Cardiac muscle cell (in vitro differentiated cells and primary cell): ENCODE data around the gene EMILIN2. TPM values are rescaled to one million over a fixed set of nuclear protein-coding genes. Genes with fewer than 3 reads are reported as not detected.
A peak's percentile ranks its signal among the peaks of the same experiment; 100 is the strongest.
"Not testable (repeated sequence)": the region's sequence is repeated elsewhere in the genome, so short reads cannot be mapped to it uniquely, and the experiment has no call there.

ENCODE experiments used
- DNase-seq, 2 donors: peaks; one replicate each; pipeline versions ENCODE4 v3.0.0 to v3.0.0-alpha.2; 2010 to 2017; ENCODE audit warnings: low read depth in 1 of 2, low spot score in 1 of 2
- H3K27ac ChIP-seq: fragments of 200-600 bp; sonication (generic); 2 replicates; pipeline ENCODE4 v1.5.1; 2016
- H3K27me3 ChIP-seq: fragments of 200-600 bp; sonication (generic); 2 replicates; pipeline ENCODE4 v1.6.0; 2016; ENCODE audit warnings: control low read depth
- H3K36me3 ChIP-seq: fragments of 200-600 bp; sonication (generic); 2 replicates; pipeline ENCODE4 v1.5.1; 2016; ENCODE audit warnings: control low read depth
- H3K4me1 ChIP-seq: fragments of 200-600 bp; sonication (generic); 2 replicates; pipeline ENCODE4 v1.8.1; 2017; ENCODE audit warnings: low read depth, mild to moderate bottlenecking, mixed run types
- H3K4me3 ChIP-seq: fragments of 200-600 bp; sonication (generic); 2 replicates; pipeline ENCODE4 v1.5.1; 2016; ENCODE audit warnings: mild to moderate bottlenecking
- H3K9me3 ChIP-seq: fragments of 200-600 bp; sonication (generic); 2 replicates; pipeline ENCODE4 v1.5.1; 2017; ENCODE audit warnings: low read depth, mild to moderate bottlenecking, control low read depth
- polyA plus RNA-seq: library from polyadenylated mRNA; unstranded; fragments of >200 nt; fragmentation: Nextera tagmentation; extraction: Ambion mirVana; gene quantifications from 2 replicates; pipeline ENCODE4 v1.2.1, GENCODE V29; 2016
- total RNA-seq: library from RNA; depleted of rRNA; stranded (reverse); fragments of >200 nt; gene quantifications from 2 replicates; pipeline ENCODE4 v1.2.3, GENCODE V29; 2016
- TF ChIP-seq, protein P1 (sequence below): IDR thresholded peaks from 2 replicates; pipeline ENCODE4 v1.5.1; 2012; ENCODE audit warnings: low read depth, mild to moderate bottlenecking, low read length

Gene EMILIN2
- total and polyA plus RNA-seq, 2 experiments from 2014 or later, result 96.8 to 134 TPM

DNA sequence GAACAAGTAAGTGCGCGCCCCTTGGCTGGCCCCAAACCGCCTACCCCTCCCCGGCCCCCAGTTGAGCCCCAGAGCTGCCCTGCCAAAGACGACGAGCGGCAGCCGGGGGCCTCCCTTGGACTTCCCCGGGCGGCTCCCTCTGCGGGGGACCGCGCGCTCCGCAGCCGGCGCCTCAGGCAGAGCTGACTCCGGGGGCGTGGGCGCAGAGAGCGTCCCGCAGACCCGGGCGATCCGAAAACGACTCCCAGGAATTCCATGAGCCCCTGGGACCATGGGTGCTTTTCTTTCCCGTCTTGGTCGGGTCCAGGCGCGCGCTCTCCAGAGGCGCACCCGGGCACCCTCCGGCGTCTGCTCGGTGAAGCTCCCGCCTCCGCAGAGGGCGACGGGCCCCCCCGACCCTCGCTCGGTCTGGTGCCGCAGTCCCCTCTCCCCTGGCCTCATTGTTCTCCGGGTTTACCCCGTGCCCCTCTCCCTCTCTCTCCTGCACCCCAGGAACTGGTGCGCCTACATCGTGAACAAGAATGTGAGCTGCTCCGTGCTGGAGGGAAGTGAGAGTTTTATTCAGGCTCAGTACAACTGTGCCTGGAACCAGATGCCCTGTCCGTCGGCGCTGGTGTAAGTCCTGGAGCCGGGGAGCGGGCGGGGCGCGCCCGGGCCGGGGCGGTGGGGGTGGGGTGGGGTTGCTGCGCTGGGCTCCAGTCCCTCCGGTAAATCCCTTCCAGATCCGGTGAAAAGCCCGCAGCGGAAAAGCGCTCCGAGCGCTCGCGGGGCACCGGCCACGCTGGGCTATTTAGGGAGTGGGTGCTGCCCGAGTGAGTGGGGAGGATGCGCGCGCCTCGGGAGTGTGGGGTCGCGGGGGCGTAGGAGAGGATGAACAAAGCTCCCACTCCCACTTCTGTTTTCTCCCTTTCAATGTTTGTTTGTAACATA, 776 bp downstream of the EMILIN2 start:
- Histone ChIP-seq H3K9me3 (no peaks in the 10 kb centered on the region), H3K27me3 (no peaks in the 10 kb centered on the region), H3K4me3 (peak overlapping the region; percentile 71), H3K4me1 (peaks cover 23% of the 10 kb centered on the region), H3K27ac (peak overlapping the region; percentile 94), H3K36me3 (no peaks in the 10 kb centered on the region)
- TF ChIP-seq, protein P1, sequence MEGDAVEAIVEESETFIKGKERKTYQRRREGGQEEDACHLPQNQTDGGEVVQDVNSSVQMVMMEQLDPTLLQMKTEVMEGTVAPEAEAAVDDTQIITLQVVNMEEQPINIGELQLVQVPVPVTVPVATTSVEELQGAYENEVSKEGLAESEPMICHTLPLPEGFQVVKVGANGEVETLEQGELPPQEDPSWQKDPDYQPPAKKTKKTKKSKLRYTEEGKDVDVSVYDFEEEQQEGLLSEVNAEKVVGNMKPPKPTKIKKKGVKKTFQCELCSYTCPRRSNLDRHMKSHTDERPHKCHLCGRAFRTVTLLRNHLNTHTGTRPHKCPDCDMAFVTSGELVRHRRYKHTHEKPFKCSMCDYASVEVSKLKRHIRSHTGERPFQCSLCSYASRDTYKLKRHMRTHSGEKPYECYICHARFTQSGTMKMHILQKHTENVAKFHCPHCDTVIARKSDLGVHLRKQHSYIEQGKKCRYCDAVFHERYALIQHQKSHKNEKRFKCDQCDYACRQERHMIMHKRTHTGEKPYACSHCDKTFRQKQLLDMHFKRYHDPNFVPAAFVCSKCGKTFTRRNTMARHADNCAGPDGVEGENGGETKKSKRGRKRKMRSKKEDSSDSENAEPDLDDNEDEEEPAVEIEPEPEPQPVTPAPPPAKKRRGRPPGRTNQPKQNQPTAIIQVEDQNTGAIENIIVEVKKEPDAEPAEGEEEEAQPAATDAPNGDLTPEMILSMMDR, result peak; percentile 14
- peak; percentile 62 to 66 for DNase-seq

DNA sequence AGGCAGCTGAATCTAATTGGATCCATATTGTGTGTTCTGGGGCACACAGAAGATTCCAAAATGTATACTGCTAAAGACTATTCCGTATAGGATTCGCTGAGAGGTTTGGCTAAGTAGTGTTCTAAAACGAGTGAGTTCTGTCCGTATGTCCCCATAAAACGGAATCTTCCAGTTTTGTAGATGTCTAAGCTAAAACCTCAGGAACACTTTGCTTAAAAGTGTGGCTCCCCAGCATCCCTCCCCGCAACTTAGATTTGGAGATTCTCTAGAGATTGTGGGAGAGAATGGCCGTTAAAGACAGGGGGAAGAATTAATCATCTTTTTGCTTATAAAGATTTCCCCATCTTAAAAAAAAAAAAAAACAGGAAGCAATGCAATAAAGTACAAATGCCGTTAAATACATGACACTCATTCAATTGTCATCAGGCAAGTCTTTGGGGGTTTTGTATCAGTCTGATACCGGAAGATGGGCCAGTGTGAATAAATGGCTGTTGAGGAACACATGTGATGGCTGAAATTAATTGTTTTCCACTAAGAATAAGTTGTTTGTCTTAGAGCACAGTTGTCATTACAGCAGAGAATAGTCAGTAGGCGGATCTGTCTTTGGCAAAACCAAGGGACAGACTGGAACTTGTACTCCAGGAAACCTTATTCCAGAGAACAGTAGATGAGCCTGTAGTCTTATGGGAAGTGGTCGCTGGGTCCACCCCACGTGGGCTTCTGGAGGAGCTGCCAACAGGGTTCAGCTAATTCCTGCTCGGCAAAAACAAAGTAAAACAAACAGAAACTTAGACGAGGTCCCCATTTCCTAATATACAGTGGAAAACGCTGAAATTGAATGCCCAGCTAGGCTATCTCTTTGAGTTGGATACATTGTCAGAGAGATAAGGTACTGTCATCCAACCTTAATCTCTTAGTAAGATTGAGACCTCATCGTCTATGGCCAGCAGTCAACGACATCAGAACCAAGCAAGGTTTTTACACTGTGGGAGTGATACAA, 1.7 kb downstream of the EMILIN2 start:
- TF ChIP-seq, protein P1, result no peak

GRCh38 chr18:2850816-2851215, 4.0 kb downstream of the EMILIN2 start:
- H3K9me3 ChIP-seq, result no peaks in the 10 kb centered on the region
- peaks cover 7% of the 10 kb centered on the region for H3K36me3 ChIP-seq
- DNase-seq, result no peak
- H3K4me3 ChIP-seq, result no peak overlapping the region
- TF ChIP-seq, protein P1, result no peak
- H3K27me3 ChIP-seq, result no peaks in the 10 kb centered on the region
- peak overlapping the region; percentile 53 for H3K27ac ChIP-seq
- H3K4me1 ChIP-seq, result peaks cover 54% of the 10 kb centered on the region

More for the DNA sequence above, 1.7 kb downstream of the EMILIN2 start:
- Histone ChIP-seq H3K9me3 (no peaks in the 10 kb centered on the region), H3K4me1 (peaks cover 33% of the 10 kb centered on the region), H3K27me3 (no peaks in the 10 kb centered on the region), H3K4me3 (peak overlapping the region; percentile 71), H3K36me3 (no peaks in the 10 kb centered on the region), H3K27ac (peak overlapping the region; percentile 94)
- DNase-seq, result peak; percentile 18 to 42

GRCh38 chr18:2851771-2852170, 5.0 kb downstream of the EMILIN2 start:
- DNase-seq, result no peak
- H3K27ac ChIP-seq, result peak overlapping the region; percentile 98
- H3K9me3 ChIP-seq, result no peaks in the 10 kb centered on the region
- TF ChIP-seq, protein P1, result no peak
- H3K27me3 ChIP-seq, result no peaks in the 10 kb centered on the region
- H3K36me3 ChIP-seq, result peaks cover 8% of the 10 kb centered on the region
- peaks cover 61% of the 10 kb centered on the region for H3K4me1 ChIP-seq
- H3K4me3 ChIP-seq, result no peak overlapping the region

GRCh38 chr18:2852460-2852859, 5.7 kb downstream of the EMILIN2 start:
- not testable (repeated sequence) for H3K9me3 ChIP-seq, H3K36me3 ChIP-seq, H3K27me3 ChIP-seq, DNase-seq, H3K4me3 ChIP-seq
- peak overlapping the region; percentile 98 for H3K27ac ChIP-seq
- peaks cover 68% of the 10 kb centered on the region for H3K4me1 ChIP-seq
